ENCODE measurements around the gene KDM2A. TPM values are rescaled to one million over a fixed set of nuclear protein-coding genes. Genes with fewer than 3 reads are reported as not detected.

The KDM2A gene
- total RNA-seq, 1 experiment from 2014 or later, result 50.4 TPM

- ATAC-seq, result peak; percentile 56
- Histone ChIP-seq H2AFZ (ENCODE audit: low read depth, low read length, poor library complexity, severe bottlenecking) (no peak within 1 kb of the TSS), H3K27ac (ENCODE audit: low read depth, low read length) (peak within 1 kb of the TSS; percentile 84), H3K9me3 (ENCODE audit: control insufficient read depth in 1 of 2, insufficient read depth in 1 of 2, low read depth in 1 of 2, low read length in 2 of 2) (no peaks in the 10 kb centered on the region), H3K79me2 (ENCODE audit: insufficient read depth, low read length) (peaks cover 51% of the 10 kb centered on the region), H3K9ac (ENCODE audit: low read length) (peak within 1 kb of the TSS; percentile 84), H3K4me1 (ENCODE audit: control insufficient read depth in 1 of 2, insufficient read depth in 2 of 2, low read length in 2 of 2) (peaks cover 12 to 36% of the 10 kb centered on the region in 2 experiments; a peak in 3 of 4 replicates), H4K20me1 (ENCODE audit: insufficient read depth) (no peaks in the 10 kb centered on the region), H3K36me3 (ENCODE audit: control insufficient read depth in 1 of 2, insufficient read depth in 2 of 2, low read length in 2 of 2) (peaks cover 2 to 15% of the 10 kb centered on the region in 2 experiments; a peak in 1 of 4 replicates), H3K4me2 (ENCODE audit: low read length) (peak within 1 kb of the TSS; percentile 96), H3K27me3 (ENCODE audit: insufficient read depth, low read length) (no peaks in the 10 kb centered on the region), H3K4me3 (replicated peaks in 1 of 2; ENCODE audit: low read depth in 1 of 2, low read length in 2 of 2) (peak within 1 kb of the TSS; percentile 71 to 98), H3K9me2 (ENCODE audit: insufficient read depth) (no peaks in the 10 kb centered on the region)
- no TSS peak for BruUV-seq (replicated peaks)
- ChIA-PET POLR2A (no interaction called here), CTCF (interaction anchor here (0.6 to 1.3 kb wide), 3 partner anchors 11 to 115 kb away, joined by 4 to 10 read pairs (median 5); no protein-coding TSS in a partner anchor), RAD21 (ENCODE audit: low non-redundant PET in 1 of 2, low total read pairs in 2 of 2, uncharacterized antibody in 2 of 2, unreplicated experiment in 2 of 2) (no interaction called here)
- no peak for DNase-seq (ENCODE audit: low read depth, low spot score)
- TF ChIP-seq ZBTB33 (IDR thresholded peaks at IDR 0.05; ENCODE audit: extremely low read depth, insufficient replicate concordance, low read length) (no peak), ZFX (IDR thresholded peaks at IDR 0.05) (peak; percentile 46; the same call in 1 of the 2 replicates), SRF (IDR thresholded peaks at IDR 0.05; ENCODE audit: low read depth) (no peak), POLR2A (IDR thresholded peaks at IDR 0.05; ENCODE audit: borderline replicate concordance, extremely low read depth, insufficient read depth, insufficient read length) (no peak), YY1 (IDR thresholded peaks at IDR 0.05; ENCODE audit: extremely low read depth, insufficient replicate concordance, low read depth, low read length) (peak; percentile 63)
- intact Hi-C loops (cut with micrococcal nuclease), result loop anchor here (1.0 kb wide), 1 partner anchor 51 kb away; no protein-coding TSS in a partner anchor
Measured at GRCh38 chr11:67266449-67267187, 147.6 kb downstream of the KDM2A start, which contains the start of gene GRK2. GRK2 (plus strand) TSS chr11:67266473; CDS start chr11:67266700, 227 bp downstream.

Measured in HCT116 (cell line).